Right lung (tissue), 5 donors: ENCODE measurements around the gene HSH2D. TPM values are rescaled to one million over a fixed set of nuclear protein-coding genes. Genes with fewer than 3 reads are reported as not detected.
"Not testable (repeated sequence)": the region's sequence is repeated elsewhere in the genome, so short reads cannot be mapped to it uniquely, and the experiment has no call there.

Experiments used
- DNase-seq, 2 donors: peaks; one replicate each; pipeline ENCODE4 v3.0.0-alpha.2; 2013
- polyA plus RNA-seq, 5 donors: library from polyadenylated mRNA; unstranded; fragments of 120-200 nt; gene quantifications; one replicate each; pipeline versions ENCODE4 v1.2.1 to v1.2.3, GENCODE V29; 2013; ENCODE audit warnings: inconsistent platforms in 1 of 5, low replicate concordance in 1 of 5; ENCODE audit not compliant: insufficient read length in 5 of 5, insufficient read depth in 1 of 5

HSH2D gene
- polyA plus RNA-seq, 5 donors: 1.2 to 2.4 (median 2.2) TPM

DNA sequence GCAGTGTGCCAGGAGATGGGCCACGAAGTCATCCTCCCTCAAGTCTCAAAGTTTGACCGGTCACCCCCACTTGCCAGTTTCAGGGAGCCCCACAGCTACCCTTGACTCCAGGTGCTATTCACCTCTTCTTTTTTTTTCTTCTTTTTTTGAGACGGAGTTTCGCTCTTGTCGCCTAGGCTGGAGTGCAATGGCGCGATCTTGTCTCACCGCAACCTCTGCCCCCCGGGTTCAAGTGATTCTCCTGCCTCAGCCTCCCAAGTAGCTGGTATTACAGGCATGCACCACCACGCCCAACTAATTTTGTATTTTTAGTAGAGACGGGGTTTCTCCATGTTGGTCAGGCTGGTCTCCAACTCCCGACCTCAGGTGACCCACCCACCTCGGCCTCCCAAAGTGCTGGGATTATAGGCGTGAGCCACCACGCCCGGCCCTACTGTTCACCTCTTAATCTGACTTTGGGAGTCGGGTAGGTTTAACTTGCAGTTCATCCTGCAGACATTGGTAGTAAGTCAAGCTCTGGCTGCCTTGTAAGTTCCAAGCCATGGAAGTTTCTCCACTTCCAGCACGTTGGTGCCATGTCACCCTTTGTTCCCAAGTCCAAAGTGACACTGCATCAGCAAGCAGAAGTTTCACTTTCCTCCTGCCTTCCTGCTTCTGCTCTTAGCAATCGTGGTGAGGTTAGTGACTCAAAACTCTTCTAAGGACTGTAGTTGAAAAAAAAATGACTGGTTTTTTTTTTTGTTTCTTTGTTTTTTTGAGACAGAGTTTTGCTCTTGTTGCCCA, 24.2 kb upstream of the HSH2D start:
- not testable (repeated sequence) for DNase-seq

DNA sequence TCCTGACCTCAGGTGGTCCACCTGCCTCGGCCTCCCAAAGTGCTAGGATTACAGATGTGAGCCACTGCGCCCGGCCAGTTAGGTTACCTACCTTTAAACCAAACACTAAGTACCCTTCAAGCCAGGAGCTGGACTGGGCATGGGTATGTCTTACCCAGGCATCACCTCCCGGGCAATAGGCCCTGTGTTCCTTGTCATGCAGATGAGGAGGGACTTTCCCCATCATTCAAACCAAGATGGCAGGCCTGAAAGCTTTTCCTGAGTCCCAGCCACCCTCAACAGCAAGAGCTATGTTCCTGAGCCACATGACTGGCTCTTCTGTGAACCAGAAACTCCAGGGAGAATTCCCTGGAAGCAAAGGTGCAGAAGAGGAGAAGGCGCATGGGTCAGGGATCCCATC, 22.3 kb upstream of the HSH2D start:
- DNase-seq: no peak

DNA sequence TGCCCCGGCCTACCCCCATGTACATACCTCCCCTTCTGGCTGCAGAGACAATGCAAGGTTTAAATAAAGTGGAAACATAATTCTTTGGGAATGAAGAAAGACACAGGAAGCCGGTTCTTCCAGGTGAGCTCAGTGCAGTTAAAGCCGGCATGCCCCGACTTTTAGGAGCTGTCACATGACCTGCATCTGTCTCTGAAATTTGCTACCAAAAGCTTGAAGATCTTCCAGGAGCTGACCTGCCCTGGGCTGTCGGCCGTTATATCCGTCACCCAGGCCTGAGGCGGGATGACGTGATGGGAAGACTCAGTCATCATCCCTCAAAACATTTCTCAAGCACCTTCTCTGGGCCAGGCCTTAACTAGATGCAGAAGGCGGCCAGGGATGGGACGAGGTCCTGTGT, 21.5 kb upstream of the HSH2D start:
- DNase-seq: no peak

DNA sequence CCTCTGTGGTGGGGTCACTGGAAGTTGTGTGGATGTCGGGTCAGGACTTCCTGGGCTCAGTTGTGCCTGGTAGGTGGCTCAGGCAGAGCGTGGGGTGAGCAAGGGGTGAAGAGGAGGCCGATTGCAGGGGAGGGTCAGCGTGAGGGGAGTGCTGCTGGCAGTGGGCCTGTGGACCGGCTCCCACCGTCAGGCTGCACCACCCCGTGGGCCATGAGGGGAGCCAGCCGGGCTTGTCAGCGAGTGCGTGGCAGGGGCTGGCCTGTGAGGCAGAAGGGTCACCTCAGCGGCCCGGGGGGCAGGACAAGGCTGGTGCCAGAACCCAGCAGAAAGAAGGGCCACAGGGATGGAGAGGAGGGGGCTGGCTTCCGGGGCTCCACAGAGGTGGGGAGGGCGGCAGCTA, 18.5 kb upstream of the HSH2D start:
- no peak for DNase-seq

DNA sequence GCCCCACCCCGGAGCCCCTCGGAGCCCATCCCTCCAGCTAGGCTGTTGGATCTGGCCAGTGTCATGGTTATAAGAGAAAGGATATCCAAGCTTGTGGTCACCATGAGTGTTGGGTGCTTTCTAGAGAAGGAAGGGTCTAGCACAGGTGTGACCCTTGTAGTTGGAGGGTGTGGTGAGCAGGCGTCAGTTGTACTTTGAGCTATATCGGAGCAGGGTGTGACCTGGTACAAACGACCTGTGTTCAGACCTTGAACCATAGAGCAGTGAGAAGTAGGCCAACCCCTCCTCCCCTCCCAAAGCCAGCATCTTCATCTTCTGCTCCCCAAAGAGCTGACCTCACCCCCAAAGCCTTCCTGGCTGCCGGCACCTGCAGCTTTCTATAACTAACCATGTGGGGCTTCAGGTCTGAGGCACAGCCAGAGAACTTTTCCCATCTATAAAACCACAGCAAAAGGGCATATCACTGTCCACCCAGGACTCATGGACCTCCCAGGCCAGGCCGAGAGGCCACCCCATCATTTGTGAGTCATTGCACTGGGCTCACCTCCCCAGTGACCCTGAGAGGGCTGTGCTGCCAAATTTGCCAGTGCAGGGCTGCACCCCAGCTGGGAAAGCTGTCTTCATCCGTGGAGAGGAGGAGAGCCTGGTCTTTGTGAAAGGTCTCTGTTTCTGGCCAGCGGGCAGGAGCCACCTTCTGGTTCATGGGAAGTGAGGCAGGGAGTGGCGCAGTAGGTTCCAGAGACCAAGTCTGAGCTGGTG, 17.6 kb upstream of the HSH2D start:
- DNase-seq: no peak

DNA sequence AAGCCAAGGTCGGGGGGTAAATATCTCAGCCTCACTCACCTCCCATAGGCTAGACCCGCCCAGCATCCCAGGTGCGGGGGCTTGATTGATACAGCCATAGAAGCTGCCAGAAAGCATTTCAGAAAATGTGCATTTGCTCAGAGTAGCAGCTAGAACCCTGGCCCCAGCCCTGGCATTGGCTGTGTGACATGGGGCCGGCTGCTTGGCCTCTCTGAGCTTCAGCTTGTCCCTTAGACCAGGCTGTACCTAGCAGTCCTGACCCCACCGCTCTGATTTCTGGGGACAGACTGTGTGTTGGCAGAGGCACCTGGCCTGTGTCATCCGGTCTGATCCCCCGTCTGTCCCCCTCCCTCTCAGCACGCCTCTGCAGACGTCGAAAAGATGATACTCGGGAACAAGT, 16.4 kb upstream of the HSH2D start:
- no peak for DNase-seq

DNA sequence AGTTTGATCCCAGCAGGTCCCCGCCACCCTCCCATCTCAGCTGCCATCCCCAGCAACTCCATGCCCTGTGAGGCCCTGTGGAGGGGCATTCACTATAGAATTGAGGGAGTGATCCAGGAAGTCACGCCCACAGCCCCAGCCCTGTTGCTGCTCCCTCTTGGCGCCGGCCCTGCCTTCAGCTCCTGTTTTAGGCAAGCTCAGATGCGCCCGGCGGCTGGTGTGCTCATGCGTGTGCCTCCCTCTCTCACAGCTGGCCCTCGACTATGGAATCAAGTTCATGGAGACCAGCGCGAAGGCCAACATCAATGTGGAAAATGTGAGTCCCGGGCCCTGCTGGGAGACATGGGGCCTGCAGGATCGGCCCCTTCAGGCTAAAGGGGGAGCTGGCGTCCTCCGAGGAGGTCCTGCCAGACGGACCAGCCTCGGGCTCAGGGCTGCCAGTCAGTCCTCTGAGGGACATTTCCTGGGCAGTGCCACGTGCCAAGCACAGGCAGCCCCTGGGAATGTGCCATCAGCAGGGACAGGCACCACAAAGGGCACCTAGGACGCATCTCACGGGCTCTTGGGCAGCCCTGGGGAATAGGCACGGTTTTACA, 15.6 kb upstream of the HSH2D start:
- DNase-seq: no peak

DNA sequence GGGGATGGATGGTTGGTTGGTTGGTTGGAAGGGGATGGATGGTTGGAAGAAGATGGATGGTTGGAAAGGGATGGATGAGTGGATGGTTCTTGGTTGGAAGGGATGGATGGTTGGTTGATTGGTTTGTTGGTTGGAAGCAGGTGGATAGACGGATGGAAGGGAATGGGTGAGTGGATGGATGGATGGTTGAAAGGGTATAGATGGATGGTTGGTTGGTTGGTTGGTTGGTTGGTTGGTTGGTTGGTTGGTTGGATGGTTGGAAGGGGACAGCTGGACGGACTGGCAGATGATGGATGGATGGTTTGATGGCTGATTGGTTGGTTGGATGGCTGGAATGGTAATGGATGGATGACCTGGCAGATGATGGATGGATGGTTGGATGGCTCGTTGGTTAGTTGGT, 11.8 kb upstream of the HSH2D start:
- DNase-seq: no peak

DNA sequence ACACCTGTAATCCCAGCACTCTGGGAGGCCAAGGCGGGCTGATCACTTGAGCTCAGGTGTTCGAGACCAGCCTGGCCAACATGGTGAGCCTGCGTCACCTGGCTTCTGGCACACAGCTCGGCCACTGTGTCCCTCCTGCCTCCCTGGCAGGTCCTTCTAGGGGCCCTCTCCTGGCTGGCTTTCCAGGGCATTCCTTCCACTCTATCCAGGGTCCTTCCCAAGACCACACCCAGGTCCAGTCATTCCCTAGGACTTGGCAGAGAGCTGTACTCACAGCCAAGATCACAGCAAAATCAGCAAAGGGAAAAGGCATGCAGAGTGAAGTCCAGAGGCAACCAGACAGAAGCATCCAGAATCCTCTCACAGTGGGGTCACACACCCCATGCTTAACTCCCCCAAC, 9.7 kb upstream of the HSH2D start:
- DNase-seq: no peak

DNA sequence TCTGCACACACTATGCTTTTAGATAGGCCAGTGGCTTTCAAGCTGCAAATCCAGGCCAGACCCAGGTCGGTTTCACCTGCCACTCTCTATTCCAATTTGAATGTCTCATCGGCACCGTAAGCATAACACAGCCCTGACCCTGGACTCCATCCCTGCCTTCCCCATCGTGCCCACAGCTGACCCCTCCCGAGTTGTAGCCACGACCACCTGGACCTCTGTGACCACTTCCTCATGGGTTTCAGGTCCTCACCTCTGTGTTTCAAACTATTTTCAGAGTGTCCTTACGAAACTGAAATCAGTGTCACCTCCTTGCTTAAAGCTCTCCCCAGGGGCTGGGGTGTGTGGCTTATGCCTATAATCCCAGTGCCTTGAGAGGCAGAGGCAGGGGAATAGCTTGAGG, 9.0 kb upstream of the HSH2D start:
- no peak for DNase-seq

DNA sequence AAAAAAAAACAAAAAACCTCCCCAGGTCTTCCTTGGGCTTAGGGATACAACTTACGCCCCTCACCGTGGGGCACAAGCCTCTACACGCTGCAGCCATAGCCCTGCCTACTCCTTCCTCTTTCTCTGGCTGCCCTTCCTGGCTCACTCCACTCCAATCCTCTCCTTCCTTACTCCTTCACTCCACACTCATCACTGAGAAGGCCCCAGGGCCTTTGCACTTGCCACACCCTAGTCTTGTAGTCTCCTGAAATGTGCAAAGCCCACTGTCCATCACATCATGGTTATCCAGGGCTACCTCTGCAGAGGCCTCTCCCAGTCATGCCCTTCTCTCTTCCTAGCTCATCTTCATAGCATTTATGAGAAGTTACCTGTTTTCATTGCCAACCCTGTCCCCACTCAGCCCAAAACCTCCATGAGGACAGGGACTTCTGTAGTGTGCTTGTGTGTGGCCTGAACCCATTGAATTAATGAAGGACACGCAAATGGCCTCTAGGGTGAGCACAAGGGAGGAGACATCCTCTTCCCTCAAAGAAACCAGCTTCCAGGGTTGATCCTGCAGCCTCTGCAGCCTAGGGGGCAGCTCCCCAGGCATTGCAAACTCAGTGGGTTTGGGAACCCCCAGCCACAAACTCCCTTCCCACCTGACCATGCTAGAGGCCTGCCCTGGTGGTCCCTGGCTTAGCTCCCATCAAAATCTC, 7.9 kb upstream of the HSH2D start:
- DNase-seq: no peak

DNA sequence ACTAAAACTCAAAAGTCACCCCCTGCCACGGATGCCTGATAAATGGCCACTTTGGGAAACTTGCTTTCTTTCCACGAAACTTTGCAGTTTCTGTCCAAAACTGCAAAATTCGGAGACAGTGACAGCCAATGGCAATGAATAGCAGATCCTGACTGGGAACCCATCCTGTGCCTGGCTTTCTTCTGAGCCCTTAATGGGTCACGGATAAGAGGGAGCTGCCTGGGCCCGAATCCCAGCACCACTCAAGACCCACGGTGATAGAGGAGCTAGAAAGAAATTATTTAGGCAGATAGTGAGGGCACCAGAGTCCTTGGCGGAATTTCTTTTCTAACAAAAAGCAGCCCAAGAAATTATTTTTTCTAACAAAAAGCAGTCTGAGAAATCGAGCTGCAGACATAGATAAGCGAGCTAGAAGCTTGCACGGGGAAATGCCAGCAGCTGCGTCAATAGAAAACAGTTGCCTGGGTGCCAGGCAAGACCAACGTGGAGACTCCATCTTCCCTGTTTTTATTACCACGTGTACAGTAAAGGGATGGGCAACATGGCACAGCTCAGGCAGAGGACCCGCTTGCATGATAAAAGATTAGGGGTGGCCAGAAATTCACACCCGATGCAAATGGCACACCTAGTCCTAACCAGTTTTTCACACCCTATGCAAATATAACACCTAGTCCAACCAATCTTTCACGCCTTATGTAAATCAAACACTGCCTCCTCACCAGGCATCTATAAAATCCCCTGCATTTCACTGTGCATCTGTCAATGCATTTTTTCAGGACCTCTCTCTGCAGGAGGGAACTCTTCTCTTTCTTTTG, 7.1 kb upstream of the HSH2D start:
- DNase-seq: no peak

DNA sequence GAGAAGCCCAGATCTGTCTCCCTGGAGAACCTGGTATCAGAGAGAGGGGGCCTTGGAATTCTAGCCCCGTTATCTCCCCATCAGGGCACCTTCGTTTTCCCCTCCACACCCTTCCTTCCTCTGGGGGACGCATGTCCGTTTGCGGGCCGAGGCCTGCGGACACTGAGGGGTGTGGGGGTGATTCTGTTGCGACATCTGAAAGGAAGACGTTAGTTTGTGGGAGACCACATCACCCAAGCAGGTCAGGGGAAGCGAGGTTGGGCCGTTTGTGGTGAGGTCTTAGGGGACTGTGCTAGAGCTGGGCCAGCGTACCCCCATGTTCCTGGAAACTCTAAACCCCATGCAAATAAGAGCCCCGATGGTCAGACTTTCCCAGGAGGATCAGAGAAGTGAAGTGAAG, 3.7 kb upstream of the HSH2D start:
- no peak for DNase-seq

DNA sequence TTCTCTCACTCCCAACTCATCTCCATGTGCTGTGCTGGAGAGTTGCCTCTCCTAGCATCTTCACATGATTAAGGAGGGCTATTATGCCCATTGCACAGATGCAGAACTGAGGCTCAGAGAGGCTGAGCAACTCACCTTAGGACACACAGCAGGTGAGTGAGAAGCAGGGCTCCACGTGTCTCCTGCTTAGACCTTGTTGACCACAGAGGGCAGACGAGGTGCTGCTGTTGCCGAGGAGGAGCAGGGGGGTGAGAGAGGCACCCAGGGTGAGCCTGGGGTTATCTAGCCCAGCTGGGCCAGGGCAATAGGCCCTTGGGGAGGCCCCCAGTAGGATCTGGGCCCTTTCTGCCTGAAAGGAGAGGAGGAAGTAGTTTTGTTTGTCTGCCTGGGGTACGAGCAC, 2.4 kb upstream of the HSH2D start:
- no peak for DNase-seq

DNA sequence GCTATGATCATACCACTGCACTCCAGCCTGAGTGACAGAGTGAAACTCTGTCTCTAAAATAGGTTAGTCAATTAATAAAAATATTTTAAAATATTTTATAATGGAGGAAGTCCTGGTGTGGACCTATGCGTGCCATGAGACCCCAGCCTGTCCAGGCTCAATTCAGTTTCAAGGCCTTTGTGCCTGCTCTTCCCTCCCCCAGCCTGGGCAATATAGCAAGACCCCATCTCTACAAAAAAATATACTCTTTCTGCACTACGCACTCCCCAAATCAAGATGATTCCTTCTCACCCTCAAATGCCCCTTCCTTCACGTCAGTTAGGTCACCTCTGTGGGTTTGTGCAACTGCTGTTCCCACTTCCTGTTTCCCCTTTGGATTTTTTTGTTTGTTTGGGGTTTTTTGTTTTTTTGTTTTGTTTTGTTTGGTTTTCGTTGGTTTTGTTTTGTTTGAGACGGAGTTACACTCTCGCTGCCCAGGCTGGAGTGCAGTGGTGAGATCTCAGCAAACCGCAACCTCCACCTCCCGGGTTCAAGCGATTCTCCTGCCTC, 1.4 kb upstream of the HSH2D start:
- no peak for DNase-seq

DNA sequence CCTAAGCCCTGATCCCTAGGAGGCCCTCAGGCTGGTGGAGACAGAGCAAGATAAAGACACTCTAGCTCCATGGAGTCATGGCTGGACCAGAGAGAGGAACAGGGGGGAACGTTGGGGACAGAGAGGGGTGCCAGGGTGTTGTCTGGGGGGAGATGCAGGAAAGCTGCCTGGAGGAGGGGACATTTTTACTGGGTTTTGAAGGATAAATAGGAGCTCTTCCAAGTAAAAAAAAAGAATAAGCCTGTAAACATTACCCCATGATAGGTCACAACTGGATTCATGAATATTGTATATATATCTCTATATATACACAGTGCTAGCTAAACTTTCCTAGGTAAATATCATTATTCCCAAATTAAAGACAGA, 714 bp downstream of the HSH2D start:
- DNase-seq: no peak

DNA sequence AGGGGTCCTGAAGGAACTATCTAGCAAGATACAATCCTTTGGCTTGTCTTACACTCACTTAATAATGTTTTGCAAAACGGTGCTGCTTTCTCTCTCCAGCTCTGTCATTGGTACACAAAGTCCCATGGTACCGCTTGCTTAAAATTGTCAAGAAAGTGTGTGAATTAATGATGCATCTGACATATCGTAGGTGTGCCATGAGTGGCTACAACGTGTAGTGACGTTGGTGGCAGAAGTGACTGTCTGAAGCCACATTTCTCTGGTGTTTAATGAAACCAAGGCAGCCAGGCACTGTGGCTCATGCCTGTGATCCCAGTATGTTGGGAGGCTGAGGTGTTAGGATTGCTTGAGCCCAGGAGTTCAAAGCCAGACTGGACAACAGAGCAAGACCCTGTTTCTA, 2.6 kb downstream of the HSH2D start:
- no peak for DNase-seq

DNA sequence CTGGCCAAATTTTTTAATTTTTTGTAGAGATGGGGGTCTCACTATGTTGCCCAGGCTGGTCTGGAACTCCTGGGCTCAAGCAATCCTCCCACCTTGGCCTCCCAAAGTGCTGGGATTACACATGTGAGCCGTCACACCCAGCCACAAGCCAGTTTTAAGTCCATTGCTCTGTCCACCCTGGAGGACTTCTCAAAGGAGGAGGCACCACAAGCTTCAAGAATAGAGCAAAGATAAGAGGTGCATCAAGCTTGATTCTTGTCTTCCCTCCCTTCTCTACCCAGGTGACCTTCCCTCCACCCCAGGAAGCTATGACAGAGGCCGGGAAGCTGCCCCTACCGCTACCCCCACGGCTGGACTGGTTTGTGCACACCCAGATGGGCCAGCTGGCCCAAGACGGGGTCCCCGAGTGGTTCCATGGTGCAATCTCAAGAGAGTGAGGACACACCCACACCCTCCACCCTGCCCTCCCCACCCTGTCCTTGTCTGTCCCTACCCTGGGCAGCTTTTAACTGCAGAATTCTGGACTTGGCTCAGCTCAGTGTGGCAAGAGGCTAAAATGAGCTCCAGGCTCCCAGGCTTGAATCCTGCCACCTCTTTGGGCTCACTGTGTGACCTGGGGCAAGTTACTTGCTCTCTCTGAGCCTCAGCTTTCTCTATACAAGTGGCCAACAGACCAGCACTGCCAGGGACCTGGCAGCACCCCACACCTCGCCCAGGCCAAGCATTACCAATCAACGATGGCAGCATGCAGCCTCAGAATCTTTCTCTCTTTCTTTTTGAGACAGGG, 5.2 kb downstream of the HSH2D start:
- DNase-seq: no peak

DNA sequence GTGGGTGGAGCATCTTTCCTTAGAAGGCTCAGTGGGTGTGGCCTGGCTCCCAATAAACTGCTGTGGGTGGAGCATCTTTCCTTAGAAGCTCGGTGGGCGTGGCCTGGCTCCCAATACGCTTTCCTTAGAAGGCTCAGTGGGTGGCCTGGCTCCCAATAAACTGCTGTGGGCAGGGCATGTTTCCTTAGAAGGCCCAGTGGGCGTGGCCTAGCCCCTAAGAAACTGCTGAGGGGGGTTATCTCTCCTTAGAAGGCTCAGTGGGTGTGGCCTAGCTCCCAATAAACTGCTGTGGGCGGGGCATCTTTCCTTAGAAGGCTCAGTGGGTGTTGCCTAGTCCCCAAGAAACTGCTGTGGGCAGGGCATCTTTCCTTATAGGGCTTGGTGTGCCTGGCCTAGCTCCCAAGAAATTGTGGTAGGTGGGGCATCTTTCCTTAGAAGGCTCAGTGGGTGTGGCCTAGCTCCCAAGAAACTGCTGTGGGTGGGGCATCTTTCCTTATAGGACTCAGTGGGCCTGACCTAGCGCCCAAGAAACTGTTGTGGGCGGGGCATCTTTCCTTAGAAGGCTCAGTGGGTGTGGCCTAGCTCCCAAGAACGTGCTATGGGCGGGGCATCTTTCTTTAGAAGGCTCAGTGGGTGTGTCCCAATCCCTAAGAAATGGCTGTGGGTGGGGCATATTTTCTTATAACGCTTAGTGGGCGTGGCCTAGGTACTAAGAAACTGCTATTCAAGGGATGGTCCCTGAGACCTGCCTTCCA, 10.3 kb downstream of the HSH2D start:
- no peak for DNase-seq

DNA sequence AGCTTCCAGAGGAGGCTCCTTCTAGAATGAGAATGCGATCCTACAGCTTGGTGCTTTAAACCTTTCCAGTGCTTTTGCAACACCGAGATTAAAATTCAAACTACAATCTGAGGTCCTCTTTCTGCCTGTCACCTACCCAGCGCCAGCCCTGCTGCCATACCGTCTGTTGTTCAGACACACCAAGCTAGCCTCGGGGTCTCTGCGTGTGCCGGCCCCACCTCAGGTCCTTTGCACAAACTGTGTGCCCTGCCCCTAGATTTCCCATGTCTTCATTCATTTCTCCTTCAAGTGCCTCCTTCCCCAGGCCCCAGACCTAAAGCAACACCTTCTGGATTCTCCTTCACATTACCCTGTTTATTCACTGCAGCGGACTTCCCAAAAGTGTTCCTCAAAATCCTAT, 11.1 kb downstream of the HSH2D start:
- DNase-seq: no peak
